ENCODE data around the gene KRTCAP3.

The KRTCAP3 gene

DNA sequence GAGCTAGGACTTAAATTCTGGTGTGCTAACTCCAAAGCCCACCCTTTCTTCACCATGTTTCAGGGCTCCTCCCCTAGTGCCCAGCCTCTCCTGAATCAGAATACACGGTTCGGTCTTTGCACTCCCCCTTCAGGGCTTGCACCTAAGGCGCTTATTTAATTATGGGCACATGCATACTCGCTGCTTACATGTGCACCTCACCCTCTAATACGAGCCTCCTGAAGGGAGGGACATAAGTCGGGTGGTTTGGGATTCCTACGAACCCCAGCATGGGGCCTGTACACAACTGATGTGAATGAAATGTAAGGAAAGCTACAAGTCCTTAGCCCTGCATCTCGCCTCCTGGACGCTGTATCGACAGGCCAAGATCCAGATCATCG is 46.9 kb downstream of the KRTCAP3 start:
- WGBS: 11% methylated on average over 9 of the region's 11 CpGs
- Histone ChIP-seq H2BK5ac (ENCODE audit: low read depth, low read length, poor library complexity, severe bottlenecking) (no peak overlapping the region), H3K9me3 (ENCODE audit: control insufficient read depth, low read length) (no peaks in the 10 kb centered on the region), H2BK15ac (ENCODE audit: low read depth, poor library complexity, severe bottlenecking) (no peak overlapping the region), H3K4me2 (ENCODE audit: low read length, poor library complexity, severe bottlenecking) (peak overlapping the region; percentile 97), H3K18ac (ENCODE audit: low read depth in 1 of 2, low read length in 2 of 2) (peak overlapping the region; percentile 64 to 79), H3K27me3 (ENCODE audit: control insufficient read depth in 1 of 2, insufficient read depth in 1 of 2, low read length in 2 of 2) (no peaks in the 10 kb centered on the region), H2AFZ (ENCODE audit: low read depth, low read length) (peak overlapping the region; percentile 91), H3K79me1 (replicated peaks; ENCODE audit: low read length, poor library complexity, severe bottlenecking) (peaks cover 25% of the 10 kb centered on the region), H2BK12ac (ENCODE audit: low read length in 2 of 2) (no peak overlapping the region), H3K4me3 (ENCODE audit: insufficient read depth in 1 of 2, low read depth in 1 of 2, low read length in 2 of 2) (peak overlapping the region; percentile 81 to 94), H3K14ac (ENCODE audit: low read length in 2 of 2) (peak overlapping the region in 1 of 2 experiments; percentile 73), H3K4me1 (ENCODE audit: control insufficient read depth, insufficient read depth, low read depth, low read length) (peaks cover 9% of the 10 kb centered on the region), H4K91ac (ENCODE audit: low read length) (peak overlapping the region; percentile 62), H3K36me3 (ENCODE audit: control insufficient read depth in 1 of 2, insufficient read depth in 2 of 2, low read depth in 1 of 2, low read length in 2 of 2) (peaks cover 6 to 35% of the 10 kb centered on the region in 2 experiments), H3K27ac (ENCODE audit: low read length, poor library complexity, severe bottlenecking) (no peak overlapping the region), H3K23ac (ENCODE audit: low read length in 2 of 2) (no peak overlapping the region), H3K4ac (ENCODE audit: low read depth in 1 of 2, low read length in 2 of 2) (no peak overlapping the region), H2AK5ac (ENCODE audit: low read length, severe bottlenecking) (no peak overlapping the region), H3K9ac (ENCODE audit: low read length) (peak overlapping the region; percentile 86), H4K8ac (ENCODE audit: low read length) (peak overlapping the region; percentile 66), H2BK120ac (ENCODE audit: low read depth, low read length) (no peak overlapping the region)
- peak; percentile 51 for DNase-seq

DNA sequence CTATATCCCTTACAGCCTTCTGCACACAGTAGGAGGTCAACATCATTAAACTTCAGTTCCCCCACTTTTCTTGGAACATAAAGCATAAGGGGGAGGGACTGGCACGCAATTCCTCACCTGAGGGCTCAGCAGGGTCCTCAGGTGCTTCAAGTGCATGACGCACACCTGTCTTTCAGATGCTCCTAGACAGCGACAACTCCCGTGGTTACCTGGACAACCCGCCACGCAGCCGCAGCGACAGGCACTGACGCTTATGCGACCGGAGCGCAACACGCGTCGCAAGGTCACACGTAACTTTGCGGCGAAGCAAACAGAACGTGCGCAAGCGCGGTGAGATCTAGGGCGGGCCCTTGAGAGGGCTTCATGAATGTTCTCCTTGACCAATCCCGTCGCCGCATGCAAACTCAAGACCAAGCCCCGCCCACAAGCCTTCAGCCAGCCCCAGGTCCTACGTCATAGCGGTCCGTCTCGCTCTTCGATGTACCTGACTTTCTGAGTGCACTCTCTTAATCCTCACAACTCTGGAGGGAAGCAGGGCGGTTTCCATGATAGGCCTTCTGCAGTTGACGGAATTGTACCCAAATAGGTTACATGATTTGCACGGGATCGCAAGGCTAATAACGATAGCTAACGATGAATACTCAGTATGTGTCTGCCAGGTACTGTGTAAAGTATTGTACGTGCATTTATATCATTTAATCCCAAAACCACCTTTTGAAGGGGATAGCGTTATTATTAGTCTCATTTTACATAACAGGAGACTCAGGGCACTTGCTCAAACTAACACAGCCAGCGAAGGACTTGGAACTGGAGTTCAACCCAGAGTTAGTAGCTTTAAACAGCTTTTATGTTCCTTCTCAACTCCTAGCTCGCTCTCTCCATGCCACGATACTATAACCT is 47.6 kb downstream of the KRTCAP3 start, which contains the start of gene IFT172:
Gene IFT172 (minus strand): TSS at position 246 of the 900 bp plus-strand sequence. CDS start 90 bp downstream, at position 156.
- Histone ChIP-seq H2AFZ (ENCODE audit: low read depth, low read length) (peak within 1 kb of the TSS; percentile 91), H3K36me3 (ENCODE audit: control insufficient read depth in 1 of 2, insufficient read depth in 2 of 2, low read depth in 1 of 2, low read length in 2 of 2) (peaks cover 4 to 32% of the 10 kb centered on the region in 2 experiments), H3K18ac (ENCODE audit: low read depth in 1 of 2, low read length in 2 of 2) (peak within 1 kb of the TSS; percentile 64 to 79), H2BK15ac (ENCODE audit: low read depth, poor library complexity, severe bottlenecking) (no peak within 1 kb of the TSS), H3K9ac (ENCODE audit: low read length) (peak within 1 kb of the TSS; percentile 86), H2BK5ac (ENCODE audit: low read depth, low read length, poor library complexity, severe bottlenecking) (no peak within 1 kb of the TSS), H3K9me3 (ENCODE audit: control insufficient read depth, low read length) (no peaks in the 10 kb centered on the region), H3K14ac (ENCODE audit: low read length in 2 of 2) (peak within 1 kb of the TSS in 1 of 2 experiments; percentile 73), H3K4ac (ENCODE audit: low read depth in 1 of 2, low read length in 2 of 2) (no peak within 1 kb of the TSS), H2AK5ac (ENCODE audit: low read length, severe bottlenecking) (no peak within 1 kb of the TSS), H3K27me3 (ENCODE audit: control insufficient read depth in 1 of 2, insufficient read depth in 1 of 2, low read length in 2 of 2) (no peaks in the 10 kb centered on the region), H3K4me2 (ENCODE audit: low read length, poor library complexity, severe bottlenecking) (peak within 1 kb of the TSS; percentile 97), H3K27ac (ENCODE audit: low read length, poor library complexity, severe bottlenecking) (no peak within 1 kb of the TSS), H2BK120ac (ENCODE audit: low read depth, low read length) (no peak within 1 kb of the TSS), H3K4me1 (ENCODE audit: control insufficient read depth, insufficient read depth, low read depth, low read length) (peaks cover 15% of the 10 kb centered on the region), H2BK12ac (ENCODE audit: low read length in 2 of 2) (no peak within 1 kb of the TSS), H3K4me3 (ENCODE audit: insufficient read depth in 1 of 2, low read depth in 1 of 2, low read length in 2 of 2) (peak within 1 kb of the TSS; percentile 81 to 94), H4K91ac (ENCODE audit: low read length) (peak within 1 kb of the TSS; percentile 62), H3K23ac (ENCODE audit: low read length in 2 of 2) (no peak within 1 kb of the TSS), H4K8ac (ENCODE audit: low read length) (peak within 1 kb of the TSS; percentile 66), H3K79me1 (replicated peaks; ENCODE audit: low read length, poor library complexity, severe bottlenecking) (peaks cover 28% of the 10 kb centered on the region)
- peak; percentile 98 for DNase-seq
- 9% methylated on average over 39 of the region's 43 CpGs for WGBS

DNA sequence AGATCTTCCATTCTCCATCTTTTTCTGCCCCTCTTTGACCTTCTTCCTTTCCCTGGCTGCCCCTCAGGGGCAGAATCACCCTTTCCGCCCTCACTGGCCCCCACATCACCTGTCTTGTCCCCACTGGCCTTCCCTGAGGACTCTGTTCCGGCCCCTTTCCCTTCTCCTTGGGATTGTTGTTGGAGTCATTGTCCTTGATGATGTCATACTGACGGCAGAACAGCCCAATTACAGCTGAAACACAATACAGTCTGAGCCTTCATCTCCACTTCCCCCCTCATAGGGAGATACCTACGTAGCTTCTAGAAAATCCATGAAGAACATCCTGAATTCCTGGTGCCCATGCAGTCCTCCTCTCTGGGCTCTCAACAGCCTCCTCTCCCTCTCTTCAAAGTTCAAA is 50.4 kb downstream of the KRTCAP3 start:
- Histone ChIP-seq H2AFZ (ENCODE audit: low read depth, low read length) (no peak overlapping the region), H2AK5ac (ENCODE audit: low read length, severe bottlenecking) (no peak overlapping the region), H3K79me1 (replicated peaks; ENCODE audit: low read length, poor library complexity, severe bottlenecking) (peaks cover 17% of the 10 kb centered on the region), H4K91ac (ENCODE audit: low read length) (no peak overlapping the region), H3K4ac (ENCODE audit: low read depth in 1 of 2, low read length in 2 of 2) (no peak overlapping the region), H3K9me3 (ENCODE audit: control insufficient read depth, low read length) (no peaks in the 10 kb centered on the region), H3K18ac (ENCODE audit: low read depth in 1 of 2, low read length in 2 of 2) (no peak overlapping the region), H3K4me3 (ENCODE audit: insufficient read depth in 1 of 2, low read depth in 1 of 2, low read length in 2 of 2) (no peak overlapping the region), H3K4me1 (ENCODE audit: control insufficient read depth, insufficient read depth, low read depth, low read length) (peaks cover 18% of the 10 kb centered on the region), H3K27ac (ENCODE audit: low read length, poor library complexity, severe bottlenecking) (no peak overlapping the region), H3K14ac (ENCODE audit: low read length in 2 of 2) (no peak overlapping the region), H3K36me3 (ENCODE audit: control insufficient read depth in 1 of 2, insufficient read depth in 2 of 2, low read depth in 1 of 2, low read length in 2 of 2) (peaks cover 4 to 22% of the 10 kb centered on the region in 2 experiments), H3K4me2 (ENCODE audit: low read length, poor library complexity, severe bottlenecking) (no peak overlapping the region), H2BK12ac (ENCODE audit: low read length in 2 of 2) (no peak overlapping the region), H4K8ac (ENCODE audit: low read length) (no peak overlapping the region), H3K9ac (ENCODE audit: low read length) (no peak overlapping the region), H2BK15ac (ENCODE audit: low read depth, poor library complexity, severe bottlenecking) (no peak overlapping the region), H3K23ac (ENCODE audit: low read length in 2 of 2) (no peak overlapping the region), H2BK120ac (ENCODE audit: low read depth, low read length) (no peak overlapping the region), H3K27me3 (ENCODE audit: control insufficient read depth in 1 of 2, insufficient read depth in 1 of 2, low read length in 2 of 2) (peaks cover 0 to 14% of the 10 kb centered on the region in 2 experiments), H2BK5ac (ENCODE audit: low read depth, low read length, poor library complexity, severe bottlenecking) (no peak overlapping the region)
- WGBS: 93% methylated on average over 3 of the region's 4 CpGs
- no peak for DNase-seq

DNA sequence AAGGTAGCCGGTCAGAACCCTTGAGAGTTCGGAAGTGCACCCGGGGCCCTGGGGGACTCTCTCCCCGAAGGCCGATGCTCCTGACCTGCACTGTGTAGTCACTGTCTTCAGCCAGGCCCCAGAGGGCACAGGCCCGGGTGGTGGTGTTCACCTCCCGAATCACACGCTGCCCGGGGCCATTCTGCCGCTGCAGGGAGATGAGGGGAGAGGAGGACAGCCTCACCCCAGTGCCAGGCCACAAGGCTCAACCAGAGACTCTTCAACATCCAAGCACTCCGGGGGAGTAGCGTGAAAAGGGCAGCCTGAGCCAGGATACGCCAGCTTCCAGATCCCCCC is 51.7 kb downstream of the KRTCAP3 start:
- Histone ChIP-seq H3K9me3 (ENCODE audit: control insufficient read depth, low read length) (no peaks in the 10 kb centered on the region), H2BK5ac (ENCODE audit: low read depth, low read length, poor library complexity, severe bottlenecking) (no peak overlapping the region), H3K9ac (ENCODE audit: low read length) (peak overlapping the region; percentile 91), H2BK12ac (ENCODE audit: low read length in 2 of 2) (no peak overlapping the region), H3K23ac (ENCODE audit: low read length in 2 of 2) (no peak overlapping the region), H4K91ac (ENCODE audit: low read length) (no peak overlapping the region), H3K18ac (ENCODE audit: low read depth in 1 of 2, low read length in 2 of 2) (peak overlapping the region in 1 of 2 experiments; percentile 54), H2AK5ac (ENCODE audit: low read length, severe bottlenecking) (no peak overlapping the region), H2BK120ac (ENCODE audit: low read depth, low read length) (no peak overlapping the region), H4K8ac (ENCODE audit: low read length) (no peak overlapping the region), H3K79me1 (replicated peaks; ENCODE audit: low read length, poor library complexity, severe bottlenecking) (peaks cover 11% of the 10 kb centered on the region), H2BK15ac (ENCODE audit: low read depth, poor library complexity, severe bottlenecking) (no peak overlapping the region), H3K4me1 (ENCODE audit: control insufficient read depth, insufficient read depth, low read depth, low read length) (peaks cover 18% of the 10 kb centered on the region), H2AFZ (ENCODE audit: low read depth, low read length) (no peak overlapping the region), H3K4ac (ENCODE audit: low read depth in 1 of 2, low read length in 2 of 2) (no peak overlapping the region), H3K27ac (ENCODE audit: low read length, poor library complexity, severe bottlenecking) (no peak overlapping the region), H3K27me3 (ENCODE audit: control insufficient read depth in 1 of 2, insufficient read depth in 1 of 2, low read length in 2 of 2) (peaks cover 0 to 22% of the 10 kb centered on the region in 2 experiments), H3K14ac (ENCODE audit: low read length in 2 of 2) (no peak overlapping the region), H3K4me3 (ENCODE audit: insufficient read depth in 1 of 2, low read depth in 1 of 2, low read length in 2 of 2) (peak overlapping the region in 1 of 2 experiments; percentile 88), H3K36me3 (ENCODE audit: control insufficient read depth in 1 of 2, insufficient read depth in 2 of 2, low read depth in 1 of 2, low read length in 2 of 2) (peaks cover 4 to 22% of the 10 kb centered on the region in 2 experiments), H3K4me2 (ENCODE audit: low read length, poor library complexity, severe bottlenecking) (no peak overlapping the region)
- no peak for DNase-seq
- WGBS: 90% methylated on average over 11 of the region's 13 CpGs
